Muscle of leg (tissue), 11 donors: ENCODE results near the gene RTL10. TPM values are rescaled to one million over a fixed set of nuclear protein-coding genes. Genes with fewer than 3 reads are reported as not detected.

Source experiments
- DNase-seq: peaks from one replicate; pipeline ENCODE4 v3.0.0; 2013
- H3K27ac ChIP-seq: one replicate; pipeline ENCODE4 v1.5.1; 2013; ENCODE audit warnings: mild to moderate bottlenecking, low read length, control low read depth
- H3K27me3 ChIP-seq: one replicate; pipeline ENCODE4 v1.6.1; 2013; ENCODE audit warnings: low read length; ENCODE audit not compliant: control insufficient read depth, insufficient read depth
- H3K36me3 ChIP-seq: one replicate; pipeline ENCODE4 v1.6.1; 2013; ENCODE audit warnings: low read length; ENCODE audit not compliant: control insufficient read depth, insufficient read depth
- H3K4me1 ChIP-seq: one replicate; pipeline ENCODE4 v1.6.1; 2013; ENCODE audit warnings: low read length; ENCODE audit not compliant: control insufficient read depth, insufficient read depth
- H3K4me3 ChIP-seq: one replicate; pipeline ENCODE4 v1.5.1; 2013; ENCODE audit warnings: low read length, control low read depth
- H3K9me3 ChIP-seq: replicated peaks from 2 replicates; pipeline ENCODE4 v1.6.1; 2013; ENCODE audit warnings: low read depth, low read length; ENCODE audit not compliant: control insufficient read depth
- WGBS: methylation state at CpG from one replicate; pipeline ENCODE4 v1.1.5; 2013; ENCODE audit warnings: missing lambda C conversion rate; ENCODE audit not compliant: insufficient coverage; 5-methylcytosine and 5-hydroxymethylcytosine counted together
- polyA plus RNA-seq, 8 donors: library from polyadenylated mRNA; unstranded; fragments of 120-200 nt; gene quantifications; one replicate each; pipeline versions ENCODE4 v1.2.1 to v1.2.3, GENCODE V29; 2013; ENCODE audit warnings: inconsistent platforms in 1 of 8, low replicate concordance in 1 of 8; ENCODE audit not compliant: insufficient read length in 8 of 8, insufficient read depth in 1 of 8
- total RNA-seq: library from RNA; stranded (reverse); fragments of 120-200 nt; gene quantifications from one replicate; pipeline ENCODE4 v1.2.4, GENCODE V29; 2013

RTL10 gene
- total and polyA plus RNA-seq, 9 donors, result 10.8 to 15.8 (median 12.7) TPM

- no peaks in the 10 kb centered on the region for H3K36me3 ChIP-seq
- no peak overlapping the region for H3K27ac ChIP-seq
- DNase-seq, result no peak
- WGBS, result 75% methylated on average over 17 of the region's 23 CpGs
- H3K4me1 ChIP-seq, result peaks cover 25% of the 10 kb centered on the region
- H3K27me3 ChIP-seq, result no peaks in the 10 kb centered on the region
- no peak overlapping the region for H3K4me3 ChIP-seq
- no peaks in the 10 kb centered on the region for H3K9me3 ChIP-seq
Observed at GRCh38 chr22:19810381-19811201, 44.1 kb downstream of the RTL10 start.

DNA sequence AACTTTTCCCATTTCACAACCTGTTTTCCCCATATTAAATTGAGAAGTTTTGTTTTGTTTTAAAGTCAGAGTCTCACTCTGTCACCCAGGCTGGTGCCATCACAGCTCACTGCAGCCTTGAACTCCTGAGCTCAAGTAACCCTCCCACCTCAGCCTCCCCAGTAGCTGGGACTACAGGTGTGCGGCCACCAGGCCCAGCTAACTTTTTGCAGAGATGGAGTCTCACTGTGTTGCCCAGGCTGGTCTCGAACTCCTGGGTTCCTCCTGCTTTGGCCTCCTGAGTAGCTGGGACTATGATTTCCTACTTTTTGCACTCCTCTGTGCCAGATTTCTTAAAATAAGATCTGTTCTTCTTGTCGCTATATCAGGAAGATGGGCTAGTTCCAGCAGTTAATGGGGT, 44.9 kb downstream of the RTL10 start:
- Histone ChIP-seq H3K27ac (no peak overlapping the region), H3K36me3 (no peaks in the 10 kb centered on the region), H3K4me3 (no peak overlapping the region), H3K9me3 (no peaks in the 10 kb centered on the region), H3K27me3 (no peaks in the 10 kb centered on the region), H3K4me1 (peaks cover 25% of the 10 kb centered on the region)
- no peak for DNase-seq
- WGBS, result 95% methylated on average over 2 of the region's 3 CpGs

DNA sequence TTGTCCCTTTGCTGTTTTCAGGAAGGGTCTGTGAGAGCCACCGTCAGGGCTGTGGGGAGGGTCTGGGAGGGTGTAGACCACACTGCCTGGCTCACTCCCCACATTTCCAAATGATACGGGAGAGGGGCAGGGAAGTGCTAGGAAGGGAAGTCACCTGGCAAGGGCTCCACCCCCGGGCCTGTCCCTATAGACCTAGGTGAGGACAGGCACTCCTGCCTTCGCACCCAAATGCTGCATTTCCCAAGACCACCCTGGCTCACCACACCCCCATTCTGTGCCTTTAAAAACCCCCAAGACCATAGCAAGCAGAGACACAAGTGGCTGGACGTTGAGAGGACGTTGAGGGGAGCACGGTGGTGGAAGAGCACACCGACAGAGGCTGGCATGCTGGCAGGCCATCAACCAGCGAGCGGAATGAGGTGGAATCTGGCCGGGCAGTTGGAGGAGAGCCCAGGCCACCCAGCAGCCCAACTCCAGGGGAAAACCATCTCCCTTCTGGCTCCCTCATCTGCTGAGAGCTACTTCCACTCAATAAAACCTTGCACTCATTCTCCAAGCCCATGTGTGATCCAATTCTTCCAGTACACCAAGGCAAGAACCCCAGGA, 45.7 kb downstream of the RTL10 start:
- H3K27me3 ChIP-seq, result no peaks in the 10 kb centered on the region
- H3K27ac ChIP-seq, result no peak overlapping the region
- DNase-seq, result no peak
- 50% methylated on average over 1 of the region's 11 CpGs for WGBS
- peaks cover 25% of the 10 kb centered on the region for H3K4me1 ChIP-seq
- H3K9me3 ChIP-seq, result no peaks in the 10 kb centered on the region
- H3K4me3 ChIP-seq, result no peak overlapping the region
- H3K36me3 ChIP-seq, result no peaks in the 10 kb centered on the region

DNA sequence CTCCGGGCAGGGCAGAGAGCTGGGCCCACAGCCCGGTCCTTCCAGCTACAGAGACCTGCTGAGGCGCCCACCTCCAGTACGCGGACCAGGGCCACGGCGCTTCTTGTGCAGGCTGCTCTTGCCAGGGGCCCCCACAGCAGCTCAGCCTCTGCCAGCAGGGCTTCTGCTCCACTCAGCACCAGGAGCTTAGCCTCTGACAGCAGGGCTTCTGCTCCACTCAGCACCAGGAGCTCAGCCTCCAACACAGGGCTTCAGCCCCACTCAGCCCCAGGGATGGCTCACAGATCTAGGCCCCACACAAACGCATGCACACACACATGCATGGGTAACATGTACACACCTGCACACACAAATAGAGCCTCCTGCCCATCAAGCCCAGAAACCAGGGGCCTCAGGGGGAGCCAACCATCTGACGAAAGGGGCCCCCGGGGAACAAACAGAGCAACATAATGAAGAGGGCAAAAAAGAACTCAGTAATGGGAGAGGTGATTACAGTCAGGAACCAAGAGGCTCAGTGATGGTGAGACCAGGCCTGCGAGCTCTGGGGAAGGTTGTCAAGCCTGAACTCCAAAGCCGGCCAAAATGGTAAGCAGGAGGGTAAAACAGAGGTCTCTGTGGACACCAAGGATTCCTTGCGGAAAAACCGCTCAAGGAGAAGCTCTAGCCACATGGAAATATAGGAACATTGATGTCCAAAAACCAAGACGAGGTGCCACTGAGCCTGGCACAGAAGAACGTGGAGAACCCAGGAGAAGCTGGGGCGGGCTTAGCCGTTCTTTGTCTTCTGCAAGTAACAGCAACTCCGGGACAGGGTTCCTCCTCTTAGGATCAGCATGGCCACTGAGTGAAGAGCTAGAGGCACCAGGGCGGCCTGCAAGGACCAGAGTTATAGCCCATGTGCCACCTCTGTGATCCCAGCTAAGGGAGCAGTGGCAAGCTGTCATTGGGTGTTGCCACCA, 46.5 kb downstream of the RTL10 start:
- Histone ChIP-seq H3K27ac (no peak overlapping the region), H3K4me1 (peaks cover 25% of the 10 kb centered on the region), H3K9me3 (no peaks in the 10 kb centered on the region), H3K4me3 (no peak overlapping the region), H3K27me3 (no peaks in the 10 kb centered on the region), H3K36me3 (no peaks in the 10 kb centered on the region)
- WGBS, result 93% methylated on average over 19 of the region's 20 CpGs
- no peak for DNase-seq

DNA sequence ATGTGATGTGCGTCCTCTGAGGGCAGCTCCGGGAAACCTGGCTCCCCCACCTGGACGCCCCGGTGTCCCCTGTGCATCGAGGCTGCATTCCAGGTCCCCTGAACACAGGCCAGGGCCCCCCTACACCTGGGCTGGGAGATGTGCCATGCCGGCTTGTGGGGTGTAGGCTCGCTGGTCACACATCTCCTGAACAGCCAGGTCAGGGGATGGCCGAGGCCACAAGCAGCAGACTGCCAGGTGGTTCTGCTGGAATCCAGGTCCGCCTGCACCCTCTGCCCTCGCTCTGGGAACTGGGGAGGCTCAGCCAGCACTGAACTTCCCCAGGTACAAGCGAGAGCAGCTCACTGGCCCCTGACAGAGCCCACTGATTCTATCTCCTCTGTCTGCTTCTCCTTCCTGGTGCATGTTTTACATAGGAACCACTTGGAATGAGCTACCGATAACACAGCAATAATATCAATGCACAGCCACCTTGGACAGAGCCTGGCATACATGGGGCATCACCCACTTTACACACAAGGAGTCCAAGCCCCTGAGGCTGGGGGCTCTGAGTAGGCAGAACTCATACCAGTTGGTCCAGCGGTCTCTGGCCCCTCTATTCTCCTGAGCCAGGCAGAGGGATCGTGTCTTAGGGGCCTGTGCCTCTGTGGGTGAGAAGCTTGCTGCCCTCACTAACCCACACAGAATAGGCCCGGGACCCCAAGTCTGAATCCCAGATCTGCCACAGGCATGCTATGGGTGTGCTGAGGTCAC, 47.3 kb downstream of the RTL10 start:
- Histone ChIP-seq H3K27me3 (no peaks in the 10 kb centered on the region), H3K4me1 (peaks cover 26% of the 10 kb centered on the region), H3K4me3 (no peak overlapping the region), H3K36me3 (no peaks in the 10 kb centered on the region), H3K9me3 (no peaks in the 10 kb centered on the region), H3K27ac (no peak overlapping the region)
- 86% methylated on average over 14 of the region's 15 CpGs for WGBS
- no peak for DNase-seq

DNA sequence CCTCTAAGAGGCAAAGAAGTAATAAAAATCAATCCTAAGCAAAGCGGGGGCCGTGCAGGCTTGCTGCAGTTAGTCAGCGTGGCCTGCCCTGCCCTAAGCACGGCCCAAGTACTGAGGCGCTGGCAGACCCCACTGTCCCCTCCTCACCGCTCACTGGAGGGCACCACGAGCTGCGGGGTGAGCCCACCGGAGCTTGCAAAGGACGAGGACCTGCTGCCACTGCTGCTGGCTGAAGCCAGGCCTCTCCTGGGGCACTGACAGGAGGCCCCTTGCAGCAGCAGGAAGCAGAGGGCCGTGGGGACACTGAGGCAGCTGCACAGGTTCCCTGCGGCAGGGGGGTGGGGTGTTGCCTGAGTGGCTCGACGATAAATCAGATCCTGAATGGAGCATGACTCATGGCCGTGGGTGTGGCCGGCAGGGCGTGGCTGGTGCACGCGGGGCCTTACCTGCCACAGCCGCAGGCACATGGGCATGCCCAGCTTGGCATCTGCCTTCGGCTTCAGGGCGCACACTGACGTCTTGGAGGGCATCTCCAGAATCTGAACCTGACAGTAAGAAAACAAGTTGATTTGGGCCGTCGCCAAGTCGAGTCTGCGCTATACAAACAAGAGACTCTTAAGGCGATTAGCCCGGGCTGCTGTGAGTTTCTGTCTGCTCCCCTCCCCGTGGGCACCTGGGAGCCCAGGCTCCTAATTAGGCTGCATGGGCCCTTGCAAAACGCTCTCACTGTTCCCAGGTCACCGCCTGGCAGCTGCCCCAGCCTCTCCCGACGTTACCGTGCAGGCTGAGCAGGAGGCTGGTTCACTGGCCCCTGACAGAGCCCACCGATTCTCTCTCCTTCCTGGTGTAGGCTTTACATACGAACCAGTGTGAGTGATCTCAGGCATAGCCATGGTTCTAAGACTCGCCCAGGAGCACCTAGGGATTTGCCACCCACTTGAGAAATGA, 48.2 kb downstream of the RTL10 start:
- DNase-seq, result no peak
- Histone ChIP-seq H3K27me3 (no peaks in the 10 kb centered on the region), H3K36me3 (no peaks in the 10 kb centered on the region), H3K9me3 (no peaks in the 10 kb centered on the region), H3K4me1 (peaks cover 28% of the 10 kb centered on the region), H3K4me3 (no peak overlapping the region), H3K27ac (no peak overlapping the region)
- WGBS, result 63% methylated on average over 38 of the region's 38 CpGs

DNA sequence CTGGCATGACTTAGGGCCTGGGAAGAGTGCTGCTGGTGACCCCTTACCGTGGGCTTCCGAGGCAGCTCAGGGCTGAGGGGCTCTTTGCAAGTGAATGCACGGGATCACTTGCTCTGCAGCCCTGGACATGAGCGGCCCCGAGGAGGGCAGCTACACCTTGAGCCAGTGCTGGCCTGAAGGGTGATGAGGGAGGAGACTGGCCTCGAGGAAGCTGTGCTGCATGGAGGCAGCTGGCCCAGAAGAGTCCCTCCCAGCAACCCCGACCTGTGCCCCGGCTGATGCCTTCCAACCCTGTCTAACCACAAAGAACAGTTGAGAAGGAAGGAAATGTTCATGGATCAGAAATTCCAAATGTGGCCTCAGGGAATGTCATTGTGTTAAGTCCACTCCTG, 48.9 kb downstream of the RTL10 start:
- WGBS, result 72% methylated on average over 3 of the region's 8 CpGs
- H3K36me3 ChIP-seq, result no peaks in the 10 kb centered on the region

More for the DNA sequence above, 48.9 kb downstream of the RTL10 start:
- peaks cover 24% of the 10 kb centered on the region for H3K4me1 ChIP-seq
- no peak overlapping the region for H3K4me3 ChIP-seq
- no peaks in the 10 kb centered on the region for H3K27me3 ChIP-seq
- no peak overlapping the region for H3K27ac ChIP-seq
- H3K9me3 ChIP-seq, result no peaks in the 10 kb centered on the region
- no peak for DNase-seq
